22Rv1 (cell line): ENCODE results near the gene SEPTIN1.

Experiments used
- ZFX ChIP-seq: fragments of 450-650 bp; IDR thresholded peaks from 2 replicates; pipeline ENCODE4 v1.6.1; 2017; ENCODE audit warnings: antibody characterized with exemption, borderline replicate concordance
- TF ChIP-seq, protein P1 (sequence below): fragments of 450-650 bp; IDR thresholded peaks from 2 replicates; pipeline ENCODE4 v1.5.1; 2017; ENCODE audit warnings: mild to moderate bottlenecking

DNA sequence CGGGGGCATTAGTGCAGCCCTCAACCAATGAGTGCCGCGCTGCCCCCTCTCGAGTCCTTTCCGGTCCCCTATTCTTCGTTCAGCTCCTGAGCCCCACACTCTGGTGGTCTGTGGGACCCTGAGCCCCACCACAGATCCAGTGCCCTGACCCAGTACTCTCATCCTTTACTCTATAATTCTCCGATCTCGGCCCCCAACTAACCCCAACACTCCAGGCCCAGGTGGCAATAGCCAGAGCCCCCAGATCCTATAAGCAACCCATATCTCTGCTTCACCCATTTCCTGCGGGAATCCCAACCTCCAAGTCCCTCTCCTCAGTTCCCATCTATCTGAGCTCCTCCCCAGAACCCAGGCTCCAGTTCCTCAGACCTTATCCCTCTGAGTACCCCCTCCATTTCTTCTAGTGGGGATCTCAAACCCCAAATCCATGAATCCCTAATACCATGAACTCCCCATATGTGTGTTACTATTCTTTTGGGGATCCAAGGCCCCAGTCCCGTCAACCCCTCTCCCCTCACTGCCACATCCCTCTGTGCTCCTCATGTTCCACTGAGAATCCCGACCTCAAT is 11.0 kb downstream of the SEPTIN1 start:
- TF ChIP-seq, protein P1, sequence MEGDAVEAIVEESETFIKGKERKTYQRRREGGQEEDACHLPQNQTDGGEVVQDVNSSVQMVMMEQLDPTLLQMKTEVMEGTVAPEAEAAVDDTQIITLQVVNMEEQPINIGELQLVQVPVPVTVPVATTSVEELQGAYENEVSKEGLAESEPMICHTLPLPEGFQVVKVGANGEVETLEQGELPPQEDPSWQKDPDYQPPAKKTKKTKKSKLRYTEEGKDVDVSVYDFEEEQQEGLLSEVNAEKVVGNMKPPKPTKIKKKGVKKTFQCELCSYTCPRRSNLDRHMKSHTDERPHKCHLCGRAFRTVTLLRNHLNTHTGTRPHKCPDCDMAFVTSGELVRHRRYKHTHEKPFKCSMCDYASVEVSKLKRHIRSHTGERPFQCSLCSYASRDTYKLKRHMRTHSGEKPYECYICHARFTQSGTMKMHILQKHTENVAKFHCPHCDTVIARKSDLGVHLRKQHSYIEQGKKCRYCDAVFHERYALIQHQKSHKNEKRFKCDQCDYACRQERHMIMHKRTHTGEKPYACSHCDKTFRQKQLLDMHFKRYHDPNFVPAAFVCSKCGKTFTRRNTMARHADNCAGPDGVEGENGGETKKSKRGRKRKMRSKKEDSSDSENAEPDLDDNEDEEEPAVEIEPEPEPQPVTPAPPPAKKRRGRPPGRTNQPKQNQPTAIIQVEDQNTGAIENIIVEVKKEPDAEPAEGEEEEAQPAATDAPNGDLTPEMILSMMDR, result no peak
- TF ChIP-seq ZFX, result no peak
